Heart right ventricle (tissue), 16 donors: ENCODE data around the gene NSD2. TPM values are rescaled to one million over a fixed set of nuclear protein-coding genes. Genes with fewer than 3 reads are reported as not detected.

Experiments used
- ATAC-seq, 8 donors: fragments of 200-7000 bp; cut with Tn5 transposase; one replicate each; pipeline ENCODE4 v1.9.1; 2020; ENCODE audit warnings: mild to moderate bottlenecking in 8 of 8, moderate library complexity in 8 of 8, moderate number of reproducible peaks in 1 of 8
- DNase-seq, 2 donors: peaks; one replicate each; pipeline ENCODE4 v3.0.0-alpha.2; 2020
- H3K27ac ChIP-seq, 10 donors: fragments of 200-600 bp; sonication (generic) in 2 of 10; one replicate each; pipeline versions ENCODE4 v1.5.0 to v1.8.0; 2020 to 2022; ENCODE audit warnings: mild to moderate bottlenecking in 3 of 10
- H3K27me3 ChIP-seq, 7 donors: fragments of 200-600 bp; one replicate each; pipeline ENCODE4 v1.8.0; 2021 to 2022; ENCODE audit warnings: mild to moderate bottlenecking in 2 of 7
- H3K36me3 ChIP-seq, 9 donors: fragments of 200-600 bp; sonication (generic) in 1 of 9; one replicate each; pipeline versions ENCODE4 v1.5.0 to v1.8.0; 2020 to 2022; ENCODE audit warnings: mild to moderate bottlenecking in 2 of 9
- H3K4me1 ChIP-seq, 9 donors: fragments of 200-600 bp; sonication (generic) in 1 of 9; one replicate each; pipeline versions ENCODE4 v1.5.0 to v1.8.0; 2020 to 2022; ENCODE audit warnings: mild to moderate bottlenecking in 4 of 9
- H3K4me3 ChIP-seq, 10 donors: fragments of 200-600 bp; sonication (generic) in 2 of 10; one replicate each; pipeline versions ENCODE4 v1.5.0 to v1.8.0; 2020 to 2022; ENCODE audit warnings: mild to moderate bottlenecking in 7 of 10, moderate library complexity in 2 of 10
- H3K9me3 ChIP-seq, 11 donors: fragments of 200-600 bp in 10 of 11; sonication (generic) in 2 of 11; one replicate each; pipeline versions ENCODE4 v1.5.0 to v1.8.0; 2013 to 2022; ENCODE audit warnings: mild to moderate bottlenecking in 2 of 11, control low read depth in 1 of 11, moderate library complexity in 1 of 11
- CTCF ChIP-seq, 9 donors: fragments of 200-600 bp; sonication (generic) in 2 of 9; IDR thresholded peaks; one replicate each; pipeline versions ENCODE4 v1.5.0 to v1.8.0; 2021 to 2022; ENCODE audit warnings: antibody characterized with exemption in 9 of 9, mild to moderate bottlenecking in 5 of 9, moderate library complexity in 1 of 9
- WGBS, 2 donors: extraction: QIAGEN DNeasy Blood & Tissue Kit; methylation state at CpG; one replicate each; pipeline ENCODE4 v1.1.7; 2013; ENCODE audit warnings: inconsistent platforms in 1 of 2; 5-methylcytosine and 5-hydroxymethylcytosine counted together
- intact Hi-C, 10 donors: fragments of 100-400 bp; cut with DNase I; formaldehyde crosslinking; loops; one replicate each; pipeline versions ENCODE4 v1.11.1 to v1.14.2; 2022
- polyA plus RNA-seq, 2 donors: library from polyadenylated mRNA; stranded (reverse); fragments of 200-250 nt; gene quantifications; one replicate each; pipeline ENCODE4 v1.2.3, GENCODE V29; 2013
- total RNA-seq, 10 donors: library from RNA; stranded (reverse); fragmentation: NEBNext Ultra II Directional in 3 of 10; extraction: Animal tissue kit (Norgen Biotek cat#: 25700) in 3 of 10; gene quantifications; one replicate each; pipeline versions ENCODE4 v1.2.1 to v1.2.4, GENCODE V29; 2021 to 2023
- donor health status: Arrhythmogenic right ventricular cardiomyopathy.
- donor health status: ischemic (EF 13 %, LVEDD 7.1; RV severe dilation, severe dysfunction).
- donor health status: healthy with polysubstance abuse.
- donor health status: DM: no; HTN: yes; CAD: no.
- donor health status: DM: no; HTN: no; CAD: no.
- donor health status: ischemic (EF 25% LVEDD 6.9; RV normal size, moderate dysfunction).
- donor health status: ischemic (EF 25% LVEDD 5.7; RV mildly dilated, moderate dysfunction).
- donor health status: healthy.
- donor health status: DM: yes; HTN: yes; CAD: no.
- donor health status: Ischemic cardiomyopathy.
- donor health status: ischemic (EF 35%, LVEDD 5.7; RV mildly dilated, moderate dysfunction).
- donor health status: nonischemic (EF 11% LVEDD 7.7; RV severe dilation, severe dysfunction).
- donor health status: DM: yes; HTN: yes; CAD: no.
- donor health status: PGD.
- donor health status: ischemic (EF 29% LVEDD 5.4; RV normal size, mild dysfunction).
- donor health status: nonischemic (EF 23%, LVEDD 6.1; RV moderate dilation, normal function).

The NSD2 gene
- total and polyA plus RNA-seq, 12 donors: 7.7 to 64.4 (median 44.5) TPM

GRCh38 chr4:1932736-1933135 lies 61.5 kb downstream of the NSD2 start:
- no peak overlapping the region for H3K4me3 ChIP-seq
- 97 to 98% methylated on average over 13 of the region's 13 CpGs for WGBS, 2 donors
- no peak for DNase-seq
- peak in 1 of 8 donors; percentile 14 for ATAC-seq
- H3K4me1 ChIP-seq: no peaks in the 10 kb centered on the region
- intact Hi-C loops: no loop called here
- no peaks in the 10 kb centered on the region for H3K9me3 ChIP-seq
- H3K27ac ChIP-seq: no peak overlapping the region
- TF ChIP-seq CTCF (IDR thresholded peaks at IDR 0.05): no peak
- H3K27me3 ChIP-seq: no peaks in the 10 kb centered on the region
- peaks cover 0 to 82% (median 19%) of the 10 kb centered on the region in 9 donors for H3K36me3 ChIP-seq

DNA sequence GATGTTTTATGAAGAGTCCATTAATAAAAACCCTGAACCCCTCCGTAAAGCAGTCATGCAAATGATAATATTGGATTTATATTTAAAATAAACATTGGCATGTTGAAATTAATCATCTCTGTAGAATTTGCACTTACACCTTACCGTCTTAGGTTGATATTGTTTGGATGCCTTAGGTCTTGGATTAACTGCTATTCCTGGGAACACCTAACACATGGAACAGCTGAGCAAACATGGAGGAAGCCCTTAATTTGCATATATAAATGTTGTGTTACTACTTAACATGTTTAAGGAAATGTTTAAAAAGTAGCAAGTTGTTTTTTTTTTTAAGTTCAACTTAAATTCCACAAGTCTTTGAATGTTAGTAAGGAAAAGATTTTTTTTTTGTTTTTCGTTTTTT lies 62.5 kb downstream of the NSD2 start:
- Histone ChIP-seq H3K9me3 (no peaks in the 10 kb centered on the region), H3K36me3 (peaks cover 0 to 87% (median 19%) of the 10 kb centered on the region in 9 donors), H3K27ac (no peak overlapping the region), H3K4me1 (no peaks in the 10 kb centered on the region), H3K27me3 (no peaks in the 10 kb centered on the region), H3K4me3 (no peak overlapping the region)
- no peak for TF ChIP-seq CTCF (IDR thresholded peaks at IDR 0.05)
- DNase-seq: no peak
- WGBS, 2 donors: 93 to 98% methylated on average over 3 of the region's 3 CpGs
- no peak for ATAC-seq
- intact Hi-C loops: no loop called here

DNA sequence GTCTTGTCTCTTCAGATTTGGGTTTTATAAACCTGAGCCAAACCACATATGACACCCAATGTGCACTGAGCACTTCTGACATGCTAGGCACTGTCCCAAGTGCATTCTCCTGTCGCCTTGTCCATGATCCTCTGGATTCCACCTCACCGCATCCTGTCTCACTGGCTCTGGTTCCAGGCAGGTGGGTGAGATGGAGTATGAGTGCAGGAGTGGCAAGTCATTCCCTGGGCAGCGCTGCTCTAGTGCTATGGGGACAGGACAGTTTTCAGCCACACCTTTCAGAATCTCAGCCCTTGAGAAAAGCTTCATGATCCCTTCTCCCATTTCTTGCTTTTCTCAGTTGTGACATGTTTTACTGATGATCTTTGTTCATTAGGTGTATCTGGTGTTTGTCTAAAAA lies 66.4 kb downstream of the NSD2 start:
- intact Hi-C loops: no loop called here
- Histone ChIP-seq H3K36me3 (peaks cover 0 to 91% (median 22%) of the 10 kb centered on the region in 9 donors), H3K27me3 (no peaks in the 10 kb centered on the region), H3K4me1 (peaks cover 0 to 19% (median 10%) of the 10 kb centered on the region in 9 donors), H3K27ac (no peak overlapping the region), H3K4me3 (no peak overlapping the region), H3K9me3 (no peaks in the 10 kb centered on the region)
- TF ChIP-seq CTCF (IDR thresholded peaks at IDR 0.05): no peak
- no peak for DNase-seq
- 98% methylated on average over 3 of the region's 3 CpGs for WGBS, 2 donors
- ATAC-seq: no peak

DNA sequence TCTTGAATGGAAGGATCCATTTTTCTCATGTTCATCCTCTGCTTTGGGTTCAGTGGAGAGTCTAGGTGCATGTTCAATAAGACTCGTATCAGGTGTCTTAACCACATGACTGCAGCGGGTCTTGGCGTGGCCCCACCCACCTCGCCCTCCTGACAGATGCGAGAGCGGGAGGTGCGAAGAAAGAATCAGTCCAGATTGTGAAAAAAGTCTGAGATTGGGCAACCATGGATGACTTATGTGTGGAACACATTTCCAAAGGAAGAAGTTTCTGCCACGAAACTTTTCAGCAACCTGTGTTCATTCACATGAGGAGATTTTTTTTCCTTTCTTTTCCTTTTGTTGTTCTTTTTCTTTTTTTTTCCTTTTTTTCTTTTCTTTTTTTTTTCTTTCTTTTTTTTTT lies 66.8 kb downstream of the NSD2 start:
- 95 to 97% methylated on average over 8 of the region's 8 CpGs for WGBS, 2 donors
- DNase-seq (no peak), ATAC-seq (no peak)
- TF ChIP-seq CTCF (IDR thresholded peaks at IDR 0.05): no peak
- intact Hi-C loops: no loop called here
- peaks cover 0 to 19% (median 10%) of the 10 kb centered on the region in 9 donors for H3K4me1 ChIP-seq
- H3K27me3 ChIP-seq: no peaks in the 10 kb centered on the region
- H3K27ac ChIP-seq: no peak overlapping the region
- no peak overlapping the region for H3K4me3 ChIP-seq
- no peaks in the 10 kb centered on the region for H3K9me3 ChIP-seq
- peaks cover 0 to 91% (median 23%) of the 10 kb centered on the region in 9 donors for H3K36me3 ChIP-seq
